HG02840 (cell line): ENCODE data around the gene SORL1.

Source experiments
- ATAC-seq: cut with Tn5 transposase; IDR thresholded peaks from one replicate; pipeline ENCODE4 v1.9.1; 2021; ENCODE audit warnings: mild to moderate bottlenecking, moderate library complexity, moderate number of reproducible peaks; ENCODE audit not compliant: unreplicated experiment, low FRiP score

Gene SORL1

DNA sequence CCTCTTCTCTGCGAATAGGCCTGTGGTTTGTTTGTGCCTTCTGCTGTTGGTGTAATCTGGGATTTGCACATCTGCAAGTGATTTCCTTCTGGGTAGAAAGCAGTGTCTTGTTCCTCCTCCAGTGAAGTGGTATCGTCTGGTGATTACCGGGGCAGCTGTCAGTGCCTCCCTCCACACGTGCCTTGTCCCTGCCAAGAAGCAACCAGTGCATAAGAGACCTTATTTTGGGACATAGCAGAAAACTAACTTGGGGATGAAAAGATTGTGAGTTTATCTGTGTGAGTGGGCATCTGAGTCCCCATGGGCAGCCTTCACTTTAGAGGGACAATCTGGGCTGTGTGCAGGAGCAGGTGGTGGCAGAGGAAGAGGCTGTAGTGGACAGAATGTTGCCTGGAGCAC, 72.1 kb downstream of the SORL1 start:
- no peak for ATAC-seq

DNA sequence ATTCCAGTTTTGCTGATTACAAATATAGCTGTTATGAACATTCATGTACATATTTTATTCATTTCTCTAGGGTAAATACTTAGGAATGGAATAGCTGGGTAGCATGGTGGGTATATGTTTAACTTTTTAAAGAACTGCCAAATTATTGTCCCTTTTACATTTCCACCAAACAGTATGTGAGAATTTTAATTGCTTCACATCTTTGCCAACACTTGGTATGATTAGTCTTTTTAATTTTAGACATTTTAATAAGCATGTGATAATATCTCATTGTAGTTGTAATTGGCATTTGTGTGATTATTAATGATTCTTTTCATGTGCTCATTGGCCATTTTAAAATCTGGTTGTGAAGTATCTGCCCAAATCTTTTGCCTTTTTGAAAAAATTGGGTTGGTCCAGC, 73.3 kb downstream of the SORL1 start:
- ATAC-seq = no peak

DNA sequence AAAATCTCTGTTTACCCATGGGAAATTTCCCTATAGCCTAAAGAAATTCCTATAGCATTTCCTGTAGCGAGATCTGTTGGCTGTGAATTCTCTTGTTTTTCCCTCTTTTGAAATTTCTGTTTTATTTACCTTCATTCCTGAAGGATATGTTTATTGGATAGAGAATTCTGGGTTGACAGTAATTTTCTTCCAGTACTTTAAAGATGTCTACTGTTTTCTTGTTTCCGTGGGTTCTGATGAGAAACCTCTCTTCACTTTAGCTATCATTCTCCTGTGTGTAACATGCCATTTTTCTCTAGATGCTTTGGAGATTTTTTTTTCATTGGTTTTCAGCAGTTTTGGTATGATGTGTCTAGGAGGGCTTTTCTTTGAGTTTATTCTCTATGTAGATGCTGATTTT, 78.1 kb downstream of the SORL1 start:
- no peak for ATAC-seq

DNA sequence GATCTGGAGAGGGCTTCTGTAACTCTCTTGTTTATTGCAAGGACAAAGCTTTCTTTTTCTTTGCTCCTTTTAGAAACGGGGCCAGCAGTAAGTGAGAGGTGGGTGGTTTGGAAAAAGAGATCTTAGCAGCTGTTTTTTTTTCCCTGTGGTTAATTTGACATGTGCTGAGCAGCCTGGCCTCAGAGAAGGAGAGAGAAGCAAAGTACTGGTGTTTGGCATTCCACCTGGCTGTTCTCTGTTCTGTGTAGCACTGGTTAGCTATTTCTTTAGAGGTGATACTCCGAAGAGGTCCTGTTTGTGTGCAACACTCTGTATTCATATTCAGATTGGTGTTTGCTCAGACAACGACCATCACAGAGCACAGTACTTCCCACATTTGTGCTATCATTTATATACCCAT, 81.5 kb downstream of the SORL1 start:
- no peak for ATAC-seq

GRCh38 chr11:121534131-121535093, 82.3 kb downstream of the SORL1 start:
- no peak for ATAC-seq

- no peak for ATAC-seq
These were observed 83.1 kb downstream of the SORL1 start for GRCh38 chr11:121535129-121535796.

- no peak for ATAC-seq
These were observed 84.0 kb downstream of the SORL1 start for GRCh38 chr11:121536126-121536525.

- ATAC-seq = no peak
These were observed 85.9 kb downstream of the SORL1 start for GRCh38 chr11:121538054-121538453.

GRCh38 chr11:121539000-121539399, 86.9 kb downstream of the SORL1 start:
- no peak for ATAC-seq

DNA sequence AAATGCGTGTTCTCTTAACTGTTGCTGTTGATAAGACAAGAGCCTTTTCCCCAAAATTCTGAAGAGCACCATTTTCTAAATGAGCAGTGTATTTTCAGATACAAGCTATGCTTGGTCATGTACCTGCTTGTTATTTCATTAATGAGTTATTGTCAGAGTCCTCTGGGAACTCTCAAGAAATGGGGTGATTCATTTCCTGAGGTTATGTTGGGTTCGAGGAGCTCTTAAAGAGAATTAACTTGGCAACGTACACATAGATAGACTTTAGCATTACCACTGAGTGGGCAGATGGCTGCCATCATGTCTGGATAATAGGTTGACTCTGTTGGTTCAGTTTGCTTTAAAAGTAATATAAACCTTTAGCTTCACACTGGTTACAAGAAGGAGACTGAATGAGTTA, 88.5 kb downstream of the SORL1 start:
- ATAC-seq = no peak

- no peak for ATAC-seq
These were observed 91.8 kb downstream of the SORL1 start for GRCh38 chr11:121543836-121544380.

- ATAC-seq = no peak
These were observed 92.8 kb downstream of the SORL1 start for GRCh38 chr11:121544956-121545355.

DNA sequence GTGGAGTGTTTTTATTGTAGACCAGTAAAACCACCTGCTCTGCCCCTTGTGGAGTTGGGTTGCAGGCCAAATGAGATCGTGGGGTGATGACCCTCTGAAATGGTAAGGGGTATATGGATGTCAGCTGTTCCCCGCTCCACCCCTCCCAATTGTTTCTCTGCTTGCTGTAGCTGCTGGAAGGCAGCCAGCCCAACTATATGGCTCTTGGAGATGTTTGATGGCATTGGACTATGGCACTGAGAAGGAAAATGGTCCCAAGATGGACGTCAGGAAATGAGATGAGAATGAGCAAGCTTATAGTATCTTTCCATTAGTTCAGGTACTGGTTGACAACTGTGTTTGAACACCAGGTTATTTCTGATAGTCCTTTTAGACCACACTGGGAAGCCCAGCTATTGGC, 95.5 kb downstream of the SORL1 start:
- ATAC-seq = no peak

DNA sequence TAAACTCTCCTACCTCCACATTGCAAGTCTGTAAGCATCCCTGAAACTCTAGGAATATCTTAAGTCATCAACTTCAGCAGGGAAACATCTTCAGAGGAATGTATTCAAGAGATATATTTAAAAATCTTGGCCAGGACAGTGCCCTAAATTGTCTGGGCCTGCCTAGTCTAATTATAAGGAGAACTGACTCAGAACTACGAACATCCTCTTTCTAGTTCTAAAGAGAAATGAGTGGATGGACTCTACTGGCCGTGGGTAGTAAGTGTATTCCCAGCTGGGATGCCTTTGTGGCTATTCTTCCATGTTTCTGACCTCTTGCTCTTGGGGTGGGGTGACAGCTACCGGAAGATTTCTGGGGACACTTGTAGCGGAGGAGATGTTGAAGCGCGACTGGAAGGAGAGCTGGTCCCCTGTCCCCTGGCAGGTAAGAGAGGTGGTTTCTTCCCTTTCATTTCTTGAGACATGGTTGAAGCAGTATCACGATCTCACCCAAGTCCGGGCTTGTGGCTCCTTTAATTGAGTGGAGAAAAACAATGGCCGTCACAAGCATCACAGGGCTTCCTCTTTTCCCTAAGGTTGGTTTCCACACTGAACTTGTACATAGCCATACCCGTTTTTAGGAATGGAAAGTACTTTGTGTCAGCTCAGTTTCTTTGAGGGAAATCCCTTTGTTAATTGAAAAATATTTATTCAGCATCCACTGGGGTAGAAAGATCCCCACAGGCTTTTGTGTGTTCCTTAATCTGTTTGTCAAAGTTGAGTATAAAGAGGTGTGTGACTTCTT, 98.3 kb downstream of the SORL1 start:
- no peak for ATAC-seq

- ATAC-seq = no peak
These were observed 99.3 kb downstream of the SORL1 start for GRCh38 chr11:121551463-121551862.

DNA sequence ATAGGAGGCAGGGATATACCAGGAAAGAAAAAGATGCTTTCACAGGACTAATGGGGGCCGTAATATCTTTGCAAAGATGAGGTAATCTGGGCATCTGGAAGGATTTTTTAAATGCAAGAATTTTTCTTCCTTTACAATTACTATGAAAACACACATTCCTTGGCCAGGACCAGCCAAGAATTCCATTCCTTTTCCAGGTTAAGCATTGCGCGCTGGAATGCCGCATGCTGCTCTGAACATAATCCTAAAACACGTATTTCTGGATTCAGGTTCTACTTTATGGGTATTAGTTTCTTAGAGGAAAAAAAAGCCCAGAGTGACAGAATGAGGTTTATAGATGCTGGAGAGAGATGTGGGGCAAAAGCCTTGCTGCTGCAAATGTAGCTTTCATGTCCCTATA, 100.0 kb downstream of the SORL1 start:
- ATAC-seq = no peak

DNA sequence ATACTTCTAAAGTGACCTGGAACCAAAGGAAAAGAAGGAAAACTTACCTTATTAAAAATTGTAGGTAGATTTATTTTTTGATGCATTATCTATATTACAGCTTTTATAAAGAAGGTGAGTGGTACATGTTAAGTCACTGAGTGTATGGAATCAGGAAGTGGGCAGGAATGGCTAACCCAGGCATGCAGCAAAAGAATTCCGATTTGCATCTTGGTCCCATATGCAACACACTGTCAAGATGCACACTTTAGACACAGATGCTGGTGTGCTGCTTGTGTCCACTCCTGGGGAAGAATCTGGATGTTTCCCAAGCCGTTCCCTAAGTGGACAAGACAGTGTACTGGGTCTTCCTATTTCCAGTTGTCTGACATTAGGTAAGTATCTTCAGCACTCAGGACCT, 100.5 kb downstream of the SORL1 start:
- no peak for ATAC-seq

DNA sequence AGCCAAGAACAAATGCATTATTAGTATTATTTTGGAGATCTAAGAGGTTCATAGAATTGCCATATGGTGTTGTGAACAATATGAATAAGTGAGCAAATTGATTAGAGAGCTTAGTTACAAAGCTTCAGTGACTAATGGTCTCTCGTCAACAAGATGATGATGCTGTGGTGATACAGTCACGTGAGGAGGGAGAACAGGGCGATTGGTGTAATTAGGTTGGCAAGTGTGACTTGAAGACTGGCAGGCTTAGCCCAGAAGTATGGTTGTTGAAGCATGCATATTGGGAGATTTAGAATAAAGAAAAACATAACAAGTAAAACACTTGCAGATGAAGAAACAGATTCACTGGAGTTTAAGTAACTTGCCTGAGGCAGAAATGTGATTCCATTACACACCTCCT, 101.3 kb downstream of the SORL1 start:
- ATAC-seq = no peak

- no peak for ATAC-seq
These were observed 101.7 kb downstream of the SORL1 start for GRCh38 chr11:121553806-121554205.

GRCh38 chr11:121554552-121554951, 102.4 kb downstream of the SORL1 start:
- ATAC-seq = no peak

GRCh38 chr11:121555121-121555520, 103.0 kb downstream of the SORL1 start:
- ATAC-seq = no peak
